ENCODE measurements around the gene LRMDA. TPM values are rescaled to one million over a fixed set of nuclear protein-coding genes. Genes with fewer than 3 reads are reported as not detected.

The LRMDA gene
- total RNA-seq, 4 donors from 2014 or later, result 2.2 to 7.8 (median 4.5) TPM

- peaks cover 0 to 16% (median 2%) of the 10 kb centered on the region in 4 donors for H3K4me1 ChIP-seq
- H3K4me3 ChIP-seq, result no peak overlapping the region
- intact Hi-C loops (cut with DNase I; ENCODE audit: low total_unique reads), result no loop called here
- H3K27me3 ChIP-seq, result no peaks in the 10 kb centered on the region
- 72 to 85% methylated on average over 2 of the region's 2 CpGs for WGBS, 2 donors (ENCODE audit: low coverage in 1 of 2)
- in situ Hi-C loops (cut with MboI; ENCODE audit: low pct_ligation_motif_present in 1 of 4, low pct_unique_long_range_greater_than_20kb in 1 of 4, low sequenced_read_pairs in 3 of 4), result no loop called here
- TF ChIP-seq POLR2AphosphoS5 (IDR thresholded peaks at IDR 0.05) (no peak), CTCF (IDR thresholded peaks at IDR 0.05) (no peak), POLR2A (IDR thresholded peaks at IDR 0.05) (no peak)
- no peak overlapping the region for H3K27ac ChIP-seq
- H3K36me3 ChIP-seq, result no peaks in the 10 kb centered on the region
- DNase-seq, result no peak
- H3K9me3 ChIP-seq, result no peaks in the 10 kb centered on the region
Measured at GRCh38 chr10:75679536-75679935, 248.1 kb downstream of the LRMDA start.

GRCh38 chr10:75681334-75681733 is 249.9 kb downstream of the LRMDA start:
- DNase-seq, result no peak
- Histone ChIP-seq H3K36me3 (no peaks in the 10 kb centered on the region), H3K4me3 (no peak overlapping the region), H3K4me1 (peaks cover 0 to 16% (median 2%) of the 10 kb centered on the region in 4 donors), H3K27ac (no peak overlapping the region), H3K9me3 (no peaks in the 10 kb centered on the region), H3K27me3 (no peaks in the 10 kb centered on the region)
- in situ Hi-C loops (cut with MboI; ENCODE audit: low pct_ligation_motif_present in 1 of 4, low pct_unique_long_range_greater_than_20kb in 1 of 4, low sequenced_read_pairs in 3 of 4), result no loop called here
- 83 to 100% methylated on average over 4 to 7 of the region's 7 CpGs for WGBS, 2 donors (ENCODE audit: low coverage in 1 of 2)
- no peak for TF ChIP-seq POLR2AphosphoS5 (IDR thresholded peaks at IDR 0.05)
- TF ChIP-seq POLR2A (IDR thresholded peaks at IDR 0.05), result no peak
- no peak for TF ChIP-seq EP300 (IDR thresholded peaks at IDR 0.05; ENCODE audit: low read depth)
- TF ChIP-seq CTCF (IDR thresholded peaks at IDR 0.05), result no peak
- intact Hi-C loops (cut with DNase I; ENCODE audit: low total_unique reads), result no loop called here

GRCh38 chr10:75682649-75683557 is 251.5 kb downstream of the LRMDA start:
- Histone ChIP-seq H3K36me3 (no peaks in the 10 kb centered on the region), H3K4me1 (peaks cover 0 to 10% (median 0%) of the 10 kb centered on the region in 4 donors), H3K27ac (peak overlapping the region in 2 of 4 donors; percentile 68 to 73), H3K27me3 (no peaks in the 10 kb centered on the region), H3K9me3 (no peaks in the 10 kb centered on the region), H3K4me3 (no peak overlapping the region)
- DNase-seq, result peak; percentile 10
- intact Hi-C loops (cut with DNase I; ENCODE audit: low total_unique reads) (no loop called here), in situ Hi-C loops (cut with MboI; ENCODE audit: low pct_ligation_motif_present in 1 of 4, low pct_unique_long_range_greater_than_20kb in 1 of 4, low sequenced_read_pairs in 3 of 4) (no loop called here)
- TF ChIP-seq POLR2AphosphoS5 (IDR thresholded peaks at IDR 0.05) (peak in 2 of 3 donors; percentile 43 to 44), CTCF (IDR thresholded peaks at IDR 0.05) (no peak)
- 77 to 81% methylated on average over 6 to 11 of the region's 11 CpGs for WGBS, 2 donors (ENCODE audit: low coverage in 1 of 2)

GRCh38 chr10:75685187-75685586 is 253.8 kb downstream of the LRMDA start:
- peaks cover 0 to 14% (median 0%) of the 10 kb centered on the region in 4 donors for H3K4me1 ChIP-seq
- intact Hi-C loops (cut with DNase I; ENCODE audit: low total_unique reads) (no loop called here), in situ Hi-C loops (cut with MboI; ENCODE audit: low pct_ligation_motif_present in 1 of 4, low pct_unique_long_range_greater_than_20kb in 1 of 4, low sequenced_read_pairs in 3 of 4) (no loop called here)
- H3K27me3 ChIP-seq, result no peaks in the 10 kb centered on the region
- DNase-seq, result no peak
- WGBS, 2 donors (ENCODE audit: low coverage in 1 of 2), result 68 to 83% methylated on average over 1 of the region's 1 CpG
- no peak for TF ChIP-seq CTCF (IDR thresholded peaks at IDR 0.05)
- no peaks in the 10 kb centered on the region for H3K9me3 ChIP-seq
- H3K27ac ChIP-seq, result no peak overlapping the region
- no peaks in the 10 kb centered on the region for H3K36me3 ChIP-seq
- no peak overlapping the region for H3K4me3 ChIP-seq

All from transverse colon (tissue), 4 donors.